Stimulated activated CD4-positive, alpha-beta T cell treated with anti-CD3 and anti-CD28 coated beads, Interleukin-1b, Interleukin-23, amount 100 ng/mL, for 1 hour (primary cell): ENCODE measurements around the gene NSA2.
"Not testable (repeated sequence)": the region's sequence is repeated elsewhere in the genome, so short reads cannot be mapped to it uniquely, and the experiment has no call there.

Experiments
- DNase-seq, 2 donors: peaks; one replicate each; pipeline ENCODE4 v3.0.0-alpha.2; 2020; ENCODE audit warnings: low read depth in 2 of 2

NSA2 gene

GRCh38 chr5:74766849-74767578, at the start of gene NSA2, which contains the start of gene GFM2:
TSS of gene NSA2 (plus strand) at chr5:74767249. CDS start at chr5:74767361, 112 bp downstream.
TSS of gene GFM2 (minus strand) at chr5:74767117. CDS start at chr5:74763742, 3,375 bp downstream.
- peak; percentile 77 to 86 for DNase-seq

GRCh38 chr5:74717596-74717995, 49.5 kb upstream of the NSA2 start:
- DNase-seq = no peak

GRCh38 chr5:74722271-74722670, 44.8 kb upstream of the NSA2 start:
- no peak for DNase-seq

- DNase-seq = no peak
Measured at GRCh38 chr5:74725331-74725730, 41.7 kb upstream of the NSA2 start.

GRCh38 chr5:74736759-74737158, 30.3 kb upstream of the NSA2 start:
- DNase-seq = no peak

GRCh38 chr5:74738406-74738805, 28.6 kb upstream of the NSA2 start:
- DNase-seq = no peak

- DNase-seq = not testable (repeated sequence)
Measured at GRCh38 chr5:74748742-74749141, 18.3 kb upstream of the NSA2 start.

GRCh38 chr5:74761241-74761640, 5.8 kb upstream of the NSA2 start:
- no peak for DNase-seq

GRCh38 chr5:74762599-74762998, 4.5 kb upstream of the NSA2 start:
- DNase-seq = no peak

- DNase-seq = no peak
Measured at GRCh38 chr5:74763504-74763903, 3.5 kb upstream of the NSA2 start.

- no peak for DNase-seq
Measured at GRCh38 chr5:74765201-74765600, 1.8 kb upstream of the NSA2 start.

- DNase-seq = no peak
Measured at GRCh38 chr5:74765929-74766328, 1.1 kb upstream of the NSA2 start.

- no peak for DNase-seq
Measured at GRCh38 chr5:74766418-74766848, 616 bp upstream of the NSA2 start.

- DNase-seq = no peak
Measured at GRCh38 chr5:74767579-74767913, 497 bp downstream of the NSA2 start.

GRCh38 chr5:74772359-74772758, 5.3 kb downstream of the NSA2 start:
- DNase-seq = no peak

GRCh38 chr5:74778609-74779008, 11.6 kb downstream of the NSA2 start:
- DNase-seq = no peak

GRCh38 chr5:74786851-74787250, 19.8 kb downstream of the NSA2 start:
- no peak for DNase-seq

- no peak for DNase-seq
Measured at GRCh38 chr5:74787424-74787823, 20.4 kb downstream of the NSA2 start.

- DNase-seq = not testable (repeated sequence)
Measured at GRCh38 chr5:74791669-74792068, 24.6 kb downstream of the NSA2 start.

- no peak for DNase-seq
Measured at GRCh38 chr5:74798977-74799911, 32.2 kb downstream of the NSA2 start.

GRCh38 chr5:74801197-74801596, 34.1 kb downstream of the NSA2 start:
- DNase-seq = no peak

- DNase-seq = no peak
Measured at GRCh38 chr5:74801941-74802340, 34.9 kb downstream of the NSA2 start.

- no peak for DNase-seq
Measured at GRCh38 chr5:74810915-74811314, 43.9 kb downstream of the NSA2 start.
